Astrocyte (in vitro differentiated cells and primary cell): Measurements from ENCODE around the gene FOXL1. TPM values are rescaled to one million over a fixed set of nuclear protein-coding genes. Genes with fewer than 3 reads are reported as not detected.

Experiments
- DNase-seq: peaks from one replicate; pipeline ENCODE4 v3.0.0-alpha.2; 2010; ENCODE audit warnings: low read depth
- FAIRE-seq: peaks from 2 replicates; lab custom pipeline; 2011; peaks lifted over from hg19 to GRCh38; lab: Jason Lieb, UNC
- H2AFZ ChIP-seq: 2 replicates; pipeline ENCODE4 v1.6.0; 2012; ENCODE audit warnings: low read depth, low read length, inconsistent platforms
- H3K27ac ChIP-seq: 2 replicates; pipeline ENCODE4 v1.5.1; 2011; ENCODE audit warnings: low read depth, low read length, inconsistent platforms
- H3K27me3 ChIP-seq: 2 replicates; pipeline ENCODE4 v1.6.0; 2011; ENCODE audit warnings: low read length, inconsistent platforms; ENCODE audit not compliant: insufficient read depth
- H3K36me3 ChIP-seq: 2 replicates; pipeline ENCODE4 v1.5.1; 2011; ENCODE audit warnings: low read length, inconsistent platforms; ENCODE audit not compliant: insufficient read depth
- H3K4me1 ChIP-seq: 2 replicates; pipeline ENCODE4 v1.5.1; 2011; ENCODE audit warnings: low read length, inconsistent platforms; ENCODE audit not compliant: insufficient read depth
- H3K4me2 ChIP-seq: 2 replicates; pipeline ENCODE4 v1.6.0; 2012; ENCODE audit warnings: low read length, inconsistent platforms
- H3K4me3 ChIP-seq: 2 replicates; pipeline ENCODE4 v1.5.1; 2011; ENCODE audit warnings: low read depth, mild to moderate bottlenecking, low read length, inconsistent platforms; ENCODE audit not compliant: insufficient read depth
- H3K79me2 ChIP-seq: 2 replicates; pipeline ENCODE4 v1.6.0; 2012; ENCODE audit warnings: mild to moderate bottlenecking, low read length, inconsistent platforms; ENCODE audit not compliant: insufficient read depth
- H3K9ac ChIP-seq: 2 replicates; pipeline ENCODE4 v1.6.0; 2012; ENCODE audit warnings: mild to moderate bottlenecking, low read length, inconsistent platforms
- H3K9me3 ChIP-seq: 2 replicates; pipeline ENCODE4 v1.5.1; 2012; ENCODE audit warnings: low read depth, mild to moderate bottlenecking, low read length, inconsistent platforms; ENCODE audit not compliant: insufficient read depth
- H4K20me1 ChIP-seq: 2 replicates; pipeline ENCODE4 v1.6.0; 2012; ENCODE audit warnings: low read length, inconsistent platforms; ENCODE audit not compliant: insufficient read depth
- H3K27ac Mint-ChIP-seq: one replicate; pipeline ENCODE4 v1.8.0; 2021; ENCODE audit warnings: mild to moderate bottlenecking, mixed read lengths; ENCODE audit not compliant: unreplicated experiment
- H3K27me3 Mint-ChIP-seq: one replicate; pipeline ENCODE4 v1.8.0; 2021; ENCODE audit warnings: low read depth, mixed read lengths; ENCODE audit not compliant: unreplicated experiment
- H3K36me3 Mint-ChIP-seq: one replicate; pipeline ENCODE4 v1.8.0; 2021; ENCODE audit warnings: low read depth, mixed read lengths; ENCODE audit not compliant: unreplicated experiment
- H3K4me1 Mint-ChIP-seq: one replicate; pipeline ENCODE4 v1.8.0; 2021; ENCODE audit warnings: low read depth, mixed read lengths; ENCODE audit not compliant: unreplicated experiment
- H3K4me3 Mint-ChIP-seq: one replicate; pipeline ENCODE4 v1.8.0; 2021; ENCODE audit warnings: mild to moderate bottlenecking, moderate library complexity, mixed read lengths; ENCODE audit not compliant: unreplicated experiment
- H3K9me3 Mint-ChIP-seq: one replicate; pipeline ENCODE4 v1.8.0; 2021; ENCODE audit warnings: mild to moderate bottlenecking, mixed read lengths; ENCODE audit not compliant: unreplicated experiment
- EZH2 ChIP-seq: IDR thresholded peaks from 2 replicates; pipeline ENCODE4 v1.6.1; 2012; ENCODE audit warnings: mild to moderate bottlenecking, low read length, inconsistent platforms; ENCODE audit not compliant: insufficient read depth
- total RNA-seq: library from RNA; stranded (reverse); gene quantifications from 2 replicates; pipeline ENCODE4 v1.2.1, GENCODE V29; 2021
- TF ChIP-seq, protein P1 (sequence below): IDR thresholded peaks from 2 replicates; pipeline ENCODE4 v1.5.1; 2011; ENCODE audit warnings: low read depth, mild to moderate bottlenecking, inconsistent platforms, low read length, moderate library complexity; ENCODE audit not compliant: insufficient read depth

FOXL1 gene
- total RNA-seq, 1 donor from 2014 or later = 6.1 TPM

DNA sequence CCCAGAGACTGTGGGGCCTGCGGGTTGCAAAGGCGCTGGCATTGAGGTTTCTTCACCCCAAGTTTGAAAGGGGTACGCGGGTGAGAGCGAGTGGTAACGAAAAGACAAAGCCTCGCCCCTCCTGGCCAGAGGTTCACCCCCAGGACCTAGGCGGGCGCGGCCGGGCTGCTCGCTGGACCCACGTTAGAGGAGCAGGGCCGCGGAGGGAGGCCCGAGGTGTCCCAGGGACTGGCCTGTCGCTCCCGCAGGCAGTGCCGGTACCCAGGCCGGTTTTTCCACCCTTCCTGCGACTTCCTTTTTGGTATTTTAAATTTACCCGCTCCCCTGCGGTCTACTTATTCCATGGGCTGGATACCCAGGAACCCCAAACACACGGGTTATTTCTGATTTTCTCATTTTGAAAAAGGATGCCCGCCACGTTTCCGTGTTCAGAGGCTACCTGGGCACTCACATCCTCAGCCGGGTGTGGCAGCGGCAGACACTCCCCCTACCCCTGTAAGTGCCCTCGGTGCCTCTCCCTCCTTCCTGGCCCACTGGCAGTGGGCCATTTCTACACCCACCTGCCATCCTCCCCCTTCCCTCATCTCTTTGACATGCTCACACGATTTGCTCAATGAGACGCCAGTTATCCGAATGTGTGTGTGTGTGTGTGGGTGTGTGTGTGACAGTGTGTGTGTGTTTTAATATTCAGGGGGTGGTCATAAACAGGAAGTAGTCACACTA lies 1.6 kb upstream of the FOXL1 start:
- Histone ChIP-seq H3K27me3 (no peaks in the 10 kb centered on the region), H3K4me2 (peak overlapping the region; percentile 90), H3K9ac (peak overlapping the region; percentile 95), H3K4me3 (peak overlapping the region; percentile 73), H3K79me2 (peaks cover 89% of the 10 kb centered on the region), H3K4me1 (peaks cover 81% of the 10 kb centered on the region), H3K27ac (peak overlapping the region; percentile 94), H2AFZ (no peak overlapping the region), H4K20me1 (peaks cover 30% of the 10 kb centered on the region), H3K9me3 (no peaks in the 10 kb centered on the region), H3K36me3 (peaks cover 4% of the 10 kb centered on the region)
- peaks cover 17% of the 10 kb centered on the region for H3K27me3 Mint-ChIP-seq
- H3K4me3 Mint-ChIP-seq = peak overlapping the region; percentile 98
- TF ChIP-seq, protein P1, sequence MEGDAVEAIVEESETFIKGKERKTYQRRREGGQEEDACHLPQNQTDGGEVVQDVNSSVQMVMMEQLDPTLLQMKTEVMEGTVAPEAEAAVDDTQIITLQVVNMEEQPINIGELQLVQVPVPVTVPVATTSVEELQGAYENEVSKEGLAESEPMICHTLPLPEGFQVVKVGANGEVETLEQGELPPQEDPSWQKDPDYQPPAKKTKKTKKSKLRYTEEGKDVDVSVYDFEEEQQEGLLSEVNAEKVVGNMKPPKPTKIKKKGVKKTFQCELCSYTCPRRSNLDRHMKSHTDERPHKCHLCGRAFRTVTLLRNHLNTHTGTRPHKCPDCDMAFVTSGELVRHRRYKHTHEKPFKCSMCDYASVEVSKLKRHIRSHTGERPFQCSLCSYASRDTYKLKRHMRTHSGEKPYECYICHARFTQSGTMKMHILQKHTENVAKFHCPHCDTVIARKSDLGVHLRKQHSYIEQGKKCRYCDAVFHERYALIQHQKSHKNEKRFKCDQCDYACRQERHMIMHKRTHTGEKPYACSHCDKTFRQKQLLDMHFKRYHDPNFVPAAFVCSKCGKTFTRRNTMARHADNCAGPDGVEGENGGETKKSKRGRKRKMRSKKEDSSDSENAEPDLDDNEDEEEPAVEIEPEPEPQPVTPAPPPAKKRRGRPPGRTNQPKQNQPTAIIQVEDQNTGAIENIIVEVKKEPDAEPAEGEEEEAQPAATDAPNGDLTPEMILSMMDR = no peak
- no peak for TF ChIP-seq EZH2
- H3K36me3 Mint-ChIP-seq = no peaks in the 10 kb centered on the region
- H3K4me1 Mint-ChIP-seq = peaks cover 56% of the 10 kb centered on the region
- H3K9me3 Mint-ChIP-seq = peaks cover 3% of the 10 kb centered on the region
- FAIRE-seq (no peak), DNase-seq (peak; percentile 80)
- H3K27ac Mint-ChIP-seq = peak overlapping the region; percentile 95

DNA sequence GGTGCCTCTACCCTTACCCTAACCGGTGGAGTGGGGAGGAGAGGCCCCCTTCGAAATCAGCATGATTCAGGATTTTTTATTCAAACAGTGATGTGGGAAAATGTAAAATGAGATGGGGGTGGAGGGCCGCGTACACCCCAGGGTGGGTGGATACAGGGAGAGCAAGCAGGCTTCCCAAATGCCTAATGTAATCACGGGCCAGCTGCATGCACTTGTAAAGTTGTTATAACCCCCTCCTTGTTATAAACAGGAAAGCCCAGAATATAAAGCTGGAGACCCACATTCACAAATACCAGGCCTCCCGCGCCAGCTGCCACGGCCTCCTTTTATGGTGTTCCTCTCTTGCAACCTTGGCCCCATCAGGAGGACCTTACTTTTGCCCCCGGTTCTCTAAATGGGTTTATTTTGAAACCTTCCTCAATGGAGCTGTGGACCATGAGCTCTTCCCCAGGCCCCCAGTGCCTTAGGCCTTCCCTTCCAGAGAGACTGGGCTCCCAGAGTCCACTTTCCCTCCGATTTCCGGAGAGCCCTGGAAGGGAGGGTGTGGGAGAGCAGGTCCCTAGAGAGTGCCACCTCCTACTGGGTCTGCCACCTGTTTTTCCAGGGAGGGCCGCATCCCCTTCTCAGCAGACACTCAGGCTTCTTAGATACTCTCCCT lies 906 bp upstream of the FOXL1 start:
- H3K9ac ChIP-seq = peak overlapping the region; percentile 95
- peaks cover 58% of the 10 kb centered on the region for H3K4me1 Mint-ChIP-seq
- H2AFZ ChIP-seq = no peak overlapping the region
- H3K27me3 ChIP-seq = no peaks in the 10 kb centered on the region
- H4K20me1 ChIP-seq = peaks cover 23% of the 10 kb centered on the region
- peak overlapping the region; percentile 98 for H3K4me3 Mint-ChIP-seq
- peaks cover 78% of the 10 kb centered on the region for H3K4me1 ChIP-seq
- peaks cover 12% of the 10 kb centered on the region for H3K27me3 Mint-ChIP-seq
- H3K36me3 ChIP-seq = peaks cover 4% of the 10 kb centered on the region
- FAIRE-seq (no peak), DNase-seq (peak; percentile 74)
- peaks cover 89% of the 10 kb centered on the region for H3K79me2 ChIP-seq
- TF ChIP-seq, protein P1 = no peak
- no peak for TF ChIP-seq EZH2
- H3K4me3 ChIP-seq = peak overlapping the region; percentile 73
- peak overlapping the region; percentile 94 for H3K27ac ChIP-seq
- no peaks in the 10 kb centered on the region for H3K36me3 Mint-ChIP-seq
- peak overlapping the region; percentile 90 for H3K4me2 ChIP-seq
- peak overlapping the region; percentile 79 for H3K27ac Mint-ChIP-seq
- no peaks in the 10 kb centered on the region for H3K9me3 ChIP-seq
- H3K9me3 Mint-ChIP-seq = peaks cover 3% of the 10 kb centered on the region
